DND-41 (cell line): ENCODE measurements around the gene USP44.
"Not testable (repeated sequence)": the region's sequence is repeated elsewhere in the genome, so short reads cannot be mapped to it uniquely, and the experiment has no call there.

Experiments
- ATAC-seq: fragments of 200-7000 bp; cut with Tn5 transposase; 3 replicates; pipeline ENCODE4 v1.9.1; 2021; ENCODE audit warnings: low read depth; ENCODE audit not compliant: insufficient read depth
- DNase-seq: peaks from one replicate; pipeline ENCODE4 v3.0.0-alpha.2; 2020
- H2AFZ ChIP-seq: 2 replicates; pipeline ENCODE4 v1.6.0; 2012; ENCODE audit warnings: low read depth, low read length
- H3K27ac ChIP-seq: 2 replicates; pipeline ENCODE4 v1.5.1; 2012; ENCODE audit warnings: low read length, inconsistent platforms
- H3K27me3 ChIP-seq: fragments of 200-600 bp; sonication (generic); 2 replicates; pipeline ENCODE4 v1.6.0; 2012; ENCODE audit warnings: low read length, mild to moderate bottlenecking, inconsistent platforms; ENCODE audit not compliant: insufficient read depth, poor library complexity
- H3K36me3 ChIP-seq: 2 replicates; pipeline ENCODE4 v1.5.1; 2012; ENCODE audit warnings: low read length, inconsistent platforms; ENCODE audit not compliant: insufficient read depth
- H3K4me1 ChIP-seq: 2 replicates; pipeline ENCODE4 v1.5.1; 2012; ENCODE audit warnings: mild to moderate bottlenecking, low read length; ENCODE audit not compliant: insufficient read depth
- H3K4me2 ChIP-seq: 2 replicates; pipeline ENCODE4 v1.6.0; 2012; ENCODE audit warnings: mild to moderate bottlenecking, moderate library complexity, low read length, inconsistent platforms; ENCODE audit not compliant: insufficient read depth
- H3K4me3 ChIP-seq, 2 experiments: fragments of 200-600 bp in 1 of 2; shearing (Covaris generic) in 1 of 2; 2 replicates each; pipeline ENCODE4 v1.5.1; 2012 to 2016; ENCODE audit warnings: inconsistent platforms in 2 of 2, low read length in 2 of 2, mild to moderate bottlenecking in 2 of 2, low read depth in 1 of 2, moderate library complexity in 1 of 2
- H3K79me2 ChIP-seq: 2 replicates; pipeline ENCODE4 v1.6.0; 2012; ENCODE audit warnings: low read length, inconsistent platforms; ENCODE audit not compliant: insufficient read depth
- H3K9ac ChIP-seq: 2 replicates; pipeline ENCODE4 v1.6.0; 2012; ENCODE audit warnings: low read depth, mild to moderate bottlenecking, inconsistent platforms, low read length, moderate library complexity
- H3K9me3 ChIP-seq: 2 replicates; pipeline ENCODE4 v1.5.1; 2012; ENCODE audit warnings: low read length, moderate library complexity, mild to moderate bottlenecking, inconsistent platforms; ENCODE audit not compliant: insufficient read depth, severe bottlenecking
- H4K20me1 ChIP-seq: 2 replicates; pipeline ENCODE4 v1.6.0; 2012; ENCODE audit warnings: low read length; ENCODE audit not compliant: insufficient read depth
- EZH2 ChIP-seq: IDR thresholded peaks from 3 replicates; pipeline ENCODE4 v1.6.1; 2012; ENCODE audit warnings: borderline replicate concordance, low read depth, mild to moderate bottlenecking, moderate library complexity, low read length, inconsistent platforms; ENCODE audit not compliant: severe bottlenecking
- TF ChIP-seq, protein P1 (sequence below): IDR thresholded peaks from 2 replicates; pipeline ENCODE4 v1.5.1; 2012; ENCODE audit warnings: borderline replicate concordance, low read length, moderate library complexity, mild to moderate bottlenecking; ENCODE audit not compliant: poor library complexity, severe bottlenecking; ENCODE audit errors: extremely low read depth

Gene USP44

DNA sequence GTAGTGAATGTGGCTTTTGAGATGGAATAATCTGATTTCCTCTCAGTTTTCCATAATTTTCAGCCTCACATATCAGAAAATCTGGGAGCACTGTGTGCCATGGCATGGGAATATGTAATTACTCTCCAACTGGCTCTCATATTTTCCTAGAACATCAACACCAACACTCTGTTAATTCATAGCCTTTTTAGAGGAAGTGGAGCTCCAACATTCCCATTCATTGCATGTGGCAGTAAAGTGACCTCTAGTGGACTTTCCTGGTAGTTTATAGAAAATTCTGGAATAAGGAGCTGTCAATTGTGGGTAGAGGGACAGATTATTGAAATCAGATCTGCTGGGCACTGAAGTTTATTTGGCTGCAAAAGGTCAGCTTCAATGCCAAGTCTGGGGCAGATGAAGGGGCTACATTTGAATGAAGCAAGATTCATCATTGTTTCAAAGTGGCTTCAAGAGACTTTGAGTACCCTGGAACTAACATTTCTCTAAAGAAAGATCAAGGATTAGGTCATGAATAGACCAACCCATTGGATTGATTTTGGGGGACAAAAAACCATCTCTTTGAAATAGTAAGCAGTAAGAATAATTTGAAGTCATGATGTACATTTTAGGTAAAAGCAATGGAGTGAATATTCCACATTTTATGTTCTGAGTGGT lies 23.6 kb upstream of the USP44 start:
- Histone ChIP-seq H3K9me3 (no peaks in the 10 kb centered on the region), H3K4me3 (no peak overlapping the region), H3K4me1 (peaks cover 20% of the 10 kb centered on the region), H4K20me1 (no peaks in the 10 kb centered on the region), H3K36me3 (no peaks in the 10 kb centered on the region), H3K79me2 (no peaks in the 10 kb centered on the region), H3K27ac (no peak overlapping the region), H3K9ac (no peak overlapping the region), H3K27me3 (no peaks in the 10 kb centered on the region), H2AFZ (peak overlapping the region; percentile 36; the same call in 1 of the 2 replicates), H3K4me2 (no peak overlapping the region)
- no peak for TF ChIP-seq EZH2
- TF ChIP-seq, protein P1, sequence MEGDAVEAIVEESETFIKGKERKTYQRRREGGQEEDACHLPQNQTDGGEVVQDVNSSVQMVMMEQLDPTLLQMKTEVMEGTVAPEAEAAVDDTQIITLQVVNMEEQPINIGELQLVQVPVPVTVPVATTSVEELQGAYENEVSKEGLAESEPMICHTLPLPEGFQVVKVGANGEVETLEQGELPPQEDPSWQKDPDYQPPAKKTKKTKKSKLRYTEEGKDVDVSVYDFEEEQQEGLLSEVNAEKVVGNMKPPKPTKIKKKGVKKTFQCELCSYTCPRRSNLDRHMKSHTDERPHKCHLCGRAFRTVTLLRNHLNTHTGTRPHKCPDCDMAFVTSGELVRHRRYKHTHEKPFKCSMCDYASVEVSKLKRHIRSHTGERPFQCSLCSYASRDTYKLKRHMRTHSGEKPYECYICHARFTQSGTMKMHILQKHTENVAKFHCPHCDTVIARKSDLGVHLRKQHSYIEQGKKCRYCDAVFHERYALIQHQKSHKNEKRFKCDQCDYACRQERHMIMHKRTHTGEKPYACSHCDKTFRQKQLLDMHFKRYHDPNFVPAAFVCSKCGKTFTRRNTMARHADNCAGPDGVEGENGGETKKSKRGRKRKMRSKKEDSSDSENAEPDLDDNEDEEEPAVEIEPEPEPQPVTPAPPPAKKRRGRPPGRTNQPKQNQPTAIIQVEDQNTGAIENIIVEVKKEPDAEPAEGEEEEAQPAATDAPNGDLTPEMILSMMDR, result peak; percentile 70
- no peak for ATAC-seq
- DNase-seq, result no peak

GRCh38 chr12:95573951-95574576 lies 22.8 kb upstream of the USP44 start:
- Histone ChIP-seq H3K9me3 (no peaks in the 10 kb centered on the region), H3K4me3 (no peak overlapping the region), H4K20me1 (no peaks in the 10 kb centered on the region), H3K4me2 (no peak overlapping the region), H3K27ac (no peak overlapping the region), H2AFZ (no peak overlapping the region), H3K9ac (no peak overlapping the region), H3K36me3 (no peaks in the 10 kb centered on the region), H3K4me1 (peaks cover 20% of the 10 kb centered on the region), H3K27me3 (no peaks in the 10 kb centered on the region), H3K79me2 (no peaks in the 10 kb centered on the region)
- DNase-seq (no peak), ATAC-seq (no peak)
- no peak for TF ChIP-seq EZH2
- TF ChIP-seq, protein P1, result no peak

- no peak overlapping the region for H3K4me3 ChIP-seq
- DNase-seq (no peak), ATAC-seq (peak; percentile 63)
- peak overlapping the region; percentile 24 for H3K27ac ChIP-seq
- TF ChIP-seq EZH2, result no peak
- peaks cover 20% of the 10 kb centered on the region for H3K4me1 ChIP-seq
- no peaks in the 10 kb centered on the region for H3K27me3 ChIP-seq
- no peaks in the 10 kb centered on the region for H3K36me3 ChIP-seq
- H3K9me3 ChIP-seq, result no peaks in the 10 kb centered on the region
- no peak overlapping the region for H3K9ac ChIP-seq
- H3K79me2 ChIP-seq, result no peaks in the 10 kb centered on the region
- H2AFZ ChIP-seq, result peak overlapping the region; percentile 46
- no peaks in the 10 kb centered on the region for H4K20me1 ChIP-seq
- no peak overlapping the region for H3K4me2 ChIP-seq
These were observed 20.1 kb upstream of the USP44 start for GRCh38 chr12:95571369-95571768.

DNA sequence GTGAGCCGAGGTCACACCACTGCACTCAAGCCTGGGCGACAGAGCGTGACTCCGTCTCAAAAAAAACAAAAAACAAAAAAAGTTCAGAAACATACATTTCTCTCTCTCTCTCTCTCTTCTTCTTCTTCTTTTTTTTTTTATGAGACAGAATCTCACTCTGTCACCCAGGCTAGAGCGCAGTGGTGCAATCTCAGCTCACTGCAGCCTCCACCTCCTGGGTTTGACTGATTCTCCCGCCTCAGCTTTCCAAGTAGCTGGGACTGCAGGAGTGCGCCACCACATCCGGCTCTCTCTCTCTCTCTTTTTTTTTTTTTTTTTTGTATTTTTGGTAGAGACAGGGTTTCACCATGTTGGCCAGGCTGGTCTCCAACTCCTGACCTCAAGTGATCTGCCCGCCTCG lies 16.8 kb upstream of the USP44 start:
- DNase-seq, H3K79me2 ChIP-seq, H3K27ac ChIP-seq, H3K9ac ChIP-seq, H3K9me3 ChIP-seq, H3K4me2 ChIP-seq, H3K4me3 ChIP-seq, H4K20me1 ChIP-seq, H3K27me3 ChIP-seq, H2AFZ ChIP-seq, ATAC-seq, H3K36me3 ChIP-seq: not testable (repeated sequence)
- peaks cover 12% of the 10 kb centered on the region for H3K4me1 ChIP-seq
